ENCODE measurements around the gene COMMD7. TPM values are rescaled to one million over a fixed set of nuclear protein-coding genes. Genes with fewer than 3 reads are reported as not detected.

The COMMD7 gene
- total and polyA plus RNA-seq, 2 of the 4 experiments (the other 2 are of a cell fraction) = 51.8 to 67.5 TPM

DNA sequence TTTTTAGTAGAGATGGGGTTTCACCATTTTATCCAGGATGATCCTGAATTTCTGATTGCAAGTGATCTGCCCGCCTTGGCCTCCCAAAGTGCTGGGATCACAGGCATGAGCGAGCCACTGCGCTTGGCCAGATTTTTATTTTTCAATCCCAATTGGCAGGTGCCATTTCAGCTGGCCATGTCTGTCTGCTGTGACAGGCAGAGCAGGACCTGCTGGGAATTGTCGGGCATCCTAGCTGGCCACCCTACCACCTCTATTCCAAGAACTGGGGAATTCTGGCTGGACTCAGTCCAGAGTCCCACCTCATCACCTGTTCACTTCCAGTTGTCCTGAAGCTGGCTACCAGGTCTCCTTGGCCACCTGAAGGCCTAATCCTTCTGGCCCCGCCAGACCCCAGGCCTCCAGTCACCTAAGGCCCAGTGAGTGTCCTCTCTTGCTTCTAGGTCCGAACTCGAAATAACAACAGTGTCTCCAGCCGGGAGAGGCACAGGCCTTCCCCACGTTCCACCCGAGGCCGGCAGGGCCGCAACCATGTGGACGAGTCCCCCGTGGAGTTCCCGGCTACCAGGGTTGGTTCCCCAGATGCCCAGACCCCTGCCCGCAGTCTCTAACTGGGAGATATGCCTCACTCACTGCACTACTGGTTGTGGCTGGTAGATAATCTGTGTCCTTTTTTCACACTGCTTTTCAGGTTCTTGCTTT lies 42.9 kb upstream of the COMMD7 start:
- Histone ChIP-seq H3K4me1 (ENCODE audit: control insufficient read depth, insufficient read depth, low read length) (no peaks in the 10 kb centered on the region), H4K91ac (ENCODE audit: insufficient read depth, low read depth, low read length) (no peak overlapping the region), H3K4ac (ENCODE audit: low read depth, low read length) (no peak overlapping the region), H2BK5ac (ENCODE audit: low read depth, low read length, poor library complexity, severe bottlenecking) (no peak overlapping the region), H3K79me1 (ENCODE audit: low read depth in 1 of 2, low read length in 2 of 2) (0 out of 4 replicates have a peak, but pooled peaks cover 0 to 3% of the 10 kb centered on the region in 2 experiments), H2BK120ac (ENCODE audit: low read depth, low read length) (no peak overlapping the region), H2AK9ac (replicated peaks; ENCODE audit: low read depth, low read length, poor library complexity) (no peak overlapping the region), H2AFZ (replicated peaks; ENCODE audit: low read length, poor library complexity) (no peak overlapping the region), H3K9ac (ENCODE audit: low read depth, low read length) (no peak overlapping the region), H3K4me2 (ENCODE audit: low read depth, low read length) (no peak overlapping the region), H4K8ac (ENCODE audit: low read depth in 2 of 2, low read length in 2 of 2) (no peak overlapping the region), H4K5ac (ENCODE audit: low read depth, low read length) (no peak overlapping the region), H3K4me3 (ENCODE audit: insufficient read depth, low read depth, low read length) (no peak overlapping the region), H2BK20ac (ENCODE audit: low read depth, low read length) (no peak overlapping the region), H3K27me3 (ENCODE audit: control insufficient read depth, insufficient read depth, low read length) (no peaks in the 10 kb centered on the region), H3K14ac (replicated peaks; ENCODE audit: low read depth, low read length) (no peak overlapping the region), H4K20me1 (ENCODE audit: insufficient read depth, low read length) (no peaks in the 10 kb centered on the region; the same call in 1 of the 2 replicates), H3K9me1 (ENCODE audit: insufficient read depth, low read length) (peaks cover 6% of the 10 kb centered on the region; the same call in 1 of the 2 replicates), H3K9me3 (ENCODE audit: control insufficient read depth, insufficient read depth, low read length) (no peaks in the 10 kb centered on the region), H3K36me3 (ENCODE audit: control insufficient read depth, insufficient read depth, low read length) (peaks cover 3% of the 10 kb centered on the region; the same call in 1 of the 2 replicates), H2AK5ac (ENCODE audit: low read depth, low read length) (no peak overlapping the region), H3K56ac (ENCODE audit: extremely low read depth, insufficient read depth, low read length) (no peak overlapping the region), H3K23ac (ENCODE audit: low read depth, low read length) (no peak overlapping the region), H3K27ac (ENCODE audit: insufficient read depth, low read length) (no peak overlapping the region), H2BK15ac (ENCODE audit: low read depth, low read length) (no peak overlapping the region), H3K18ac (ENCODE audit: low read depth, low read length) (no peak overlapping the region)
- DNase-seq = no peak
- TF ChIP-seq SMC3 (IDR thresholded peaks at IDR 0.05; ENCODE audit: low read depth, low read length) (no peak), MAFK (IDR thresholded peaks at IDR 0.05; ENCODE audit: low read depth, low read length) (no peak), RCOR1 (IDR thresholded peaks at IDR 0.05; ENCODE audit: insufficient replicate concordance, low read length) (no peak), POLR2A (IDR thresholded peaks at IDR 0.05; ENCODE audit: low read depth, low read length) (no peak), MAZ (IDR thresholded peaks at IDR 0.05; ENCODE audit: borderline replicate concordance, low read depth, low read length) (no peak), NFE2L2 (IDR thresholded peaks at IDR 0.05; ENCODE audit: low read depth, low read length) (no peak), MXI1 (IDR thresholded peaks at IDR 0.05; ENCODE audit: borderline replicate concordance, low read depth, low read length) (no peak), CEBPB (IDR thresholded peaks at IDR 0.05; ENCODE audit: low read depth, low read length) (no peak), CHD1 (IDR thresholded peaks at IDR 0.05; ENCODE audit: low read depth, low read length) (no peak), BHLHE40 (IDR thresholded peaks at IDR 0.05; ENCODE audit: low read depth, low read length) (no peak), FOS (IDR thresholded peaks at IDR 0.05; ENCODE audit: low read depth, low read length) (no peak)
- TF ChIP-seq, protein P1, sequence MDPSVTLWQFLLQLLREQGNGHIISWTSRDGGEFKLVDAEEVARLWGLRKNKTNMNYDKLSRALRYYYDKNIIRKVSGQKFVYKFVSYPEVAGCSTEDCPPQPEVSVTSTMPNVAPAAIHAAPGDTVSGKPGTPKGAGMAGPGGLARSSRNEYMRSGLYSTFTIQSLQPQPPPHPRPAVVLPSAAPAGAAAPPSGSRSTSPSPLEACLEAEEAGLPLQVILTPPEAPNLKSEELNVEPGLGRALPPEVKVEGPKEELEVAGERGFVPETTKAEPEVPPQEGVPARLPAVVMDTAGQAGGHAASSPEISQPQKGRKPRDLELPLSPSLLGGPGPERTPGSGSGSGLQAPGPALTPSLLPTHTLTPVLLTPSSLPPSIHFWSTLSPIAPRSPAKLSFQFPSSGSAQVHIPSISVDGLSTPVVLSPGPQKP (IDR thresholded peaks at IDR 0.05; ENCODE audit: borderline replicate concordance, low read depth, low read length) = no peak
- TF ChIP-seq, protein P2, sequence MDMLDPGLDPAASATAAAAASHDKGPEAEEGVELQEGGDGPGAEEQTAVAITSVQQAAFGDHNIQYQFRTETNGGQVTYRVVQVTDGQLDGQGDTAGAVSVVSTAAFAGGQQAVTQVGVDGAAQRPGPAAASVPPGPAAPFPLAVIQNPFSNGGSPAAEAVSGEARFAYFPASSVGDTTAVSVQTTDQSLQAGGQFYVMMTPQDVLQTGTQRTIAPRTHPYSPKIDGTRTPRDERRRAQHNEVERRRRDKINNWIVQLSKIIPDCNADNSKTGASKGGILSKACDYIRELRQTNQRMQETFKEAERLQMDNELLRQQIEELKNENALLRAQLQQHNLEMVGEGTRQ (IDR thresholded peaks at IDR 0.05; ENCODE audit: low read depth, low read length) = no peak
- TF ChIP-seq, protein P3, sequence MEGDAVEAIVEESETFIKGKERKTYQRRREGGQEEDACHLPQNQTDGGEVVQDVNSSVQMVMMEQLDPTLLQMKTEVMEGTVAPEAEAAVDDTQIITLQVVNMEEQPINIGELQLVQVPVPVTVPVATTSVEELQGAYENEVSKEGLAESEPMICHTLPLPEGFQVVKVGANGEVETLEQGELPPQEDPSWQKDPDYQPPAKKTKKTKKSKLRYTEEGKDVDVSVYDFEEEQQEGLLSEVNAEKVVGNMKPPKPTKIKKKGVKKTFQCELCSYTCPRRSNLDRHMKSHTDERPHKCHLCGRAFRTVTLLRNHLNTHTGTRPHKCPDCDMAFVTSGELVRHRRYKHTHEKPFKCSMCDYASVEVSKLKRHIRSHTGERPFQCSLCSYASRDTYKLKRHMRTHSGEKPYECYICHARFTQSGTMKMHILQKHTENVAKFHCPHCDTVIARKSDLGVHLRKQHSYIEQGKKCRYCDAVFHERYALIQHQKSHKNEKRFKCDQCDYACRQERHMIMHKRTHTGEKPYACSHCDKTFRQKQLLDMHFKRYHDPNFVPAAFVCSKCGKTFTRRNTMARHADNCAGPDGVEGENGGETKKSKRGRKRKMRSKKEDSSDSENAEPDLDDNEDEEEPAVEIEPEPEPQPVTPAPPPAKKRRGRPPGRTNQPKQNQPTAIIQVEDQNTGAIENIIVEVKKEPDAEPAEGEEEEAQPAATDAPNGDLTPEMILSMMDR (conservative IDR thresholded peaks at IDR 0.05; ENCODE audit: low read depth, low read length) = no peak
- 97% methylated on average over 6 of the region's 16 CpGs; no CpG with 5 or more reads in 1 of the 2 experiments for WGBS, 2 experiments (ENCODE audit: extremely low coverage in 2 of 2, insufficient read length in 1 of 2)
- ChIA-PET POLR2A (ENCODE audit: unreplicated experiment) (no interaction called here), CTCF (no interaction called here)
- in situ Hi-C loops (cut with MboI; ENCODE audit: low sequenced_read_pairs) = loop anchor here (10.0 kb wide), 1 partner anchor 159 kb away; no protein-coding TSS in a partner anchor
- dilution Hi-C loops (cut with HindIII; ENCODE audit: low sequenced_read_pairs, unreplicated experiment) = no loop called here
- ATAC-seq (ENCODE audit: low read depth) = no peak
- intact Hi-C loops (cut with micrococcal nuclease) = no loop called here
- no TSS peak for BruUV-seq (replicated peaks)

Measured in IMR-90 (cell line).